ENCODE results near the gene DNAH11.
"Not testable (repeated sequence)": the region's sequence is repeated elsewhere in the genome, so short reads cannot be mapped to it uniquely, and the experiment has no call there.

Gene DNAH11

DNA sequence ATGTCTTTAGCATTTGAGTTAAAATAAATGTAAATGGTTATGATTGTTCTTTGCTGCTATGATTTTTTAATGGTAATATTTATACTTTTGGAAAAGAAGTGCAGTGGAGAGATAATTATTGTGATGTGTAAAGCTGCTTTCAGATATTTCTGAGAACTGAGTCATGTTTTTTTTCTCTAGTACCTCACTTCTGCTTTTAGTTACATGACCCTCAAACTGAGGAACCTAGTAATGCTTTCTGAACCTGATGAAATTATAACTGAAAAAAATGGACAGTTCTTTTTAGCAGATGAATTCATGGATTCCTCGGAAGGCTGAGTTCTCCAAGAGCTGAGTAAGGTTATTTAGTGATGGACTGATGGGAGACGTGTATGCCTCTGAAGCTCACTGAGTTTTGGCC is 235.1 kb downstream of the DNAH11 start:
- FAIRE-seq: no peak

- no peak for FAIRE-seq
These were observed 236.1 kb downstream of the DNAH11 start for GRCh38 chr7:21778953-21779352.

DNA sequence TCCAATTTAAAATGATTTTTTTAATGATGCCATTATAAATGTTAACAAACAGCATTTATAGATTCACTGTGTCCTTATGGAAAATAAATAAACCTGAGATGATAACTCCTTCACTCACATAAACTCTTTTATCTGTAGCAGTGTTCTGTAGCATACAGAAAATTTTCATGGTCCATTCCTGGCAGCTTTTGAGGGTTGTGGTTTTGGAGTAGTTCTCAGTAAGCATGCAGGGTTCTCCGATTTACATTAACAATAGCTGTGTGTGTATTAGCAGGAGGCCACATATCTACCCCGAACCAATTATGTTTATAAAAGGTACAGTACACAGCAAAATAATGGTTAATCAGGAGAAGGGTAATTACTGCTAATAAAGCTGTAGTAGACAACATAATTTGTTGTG is 240.2 kb downstream of the DNAH11 start:
- no peak for FAIRE-seq

- no peak for FAIRE-seq
These were observed 242.2 kb downstream of the DNAH11 start for GRCh38 chr7:21784989-21785388.

DNA sequence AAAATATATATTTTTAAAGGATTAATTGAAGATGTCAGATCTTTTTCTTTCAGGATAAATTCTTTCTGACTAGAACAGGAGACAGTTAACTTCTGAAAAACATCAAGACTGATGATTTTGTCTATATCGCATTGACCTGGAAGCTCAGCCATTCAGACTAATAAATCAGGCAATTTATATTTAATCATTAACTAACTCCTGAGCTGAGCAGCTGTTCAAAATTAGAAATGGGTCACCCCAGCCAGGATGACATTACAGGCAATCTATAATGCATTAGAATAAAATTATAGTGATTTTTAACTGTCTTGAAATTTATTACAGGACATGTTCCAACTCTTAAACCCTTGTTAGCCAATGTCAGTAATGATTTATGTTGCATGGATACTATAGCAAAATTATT is 263.0 kb downstream of the DNAH11 start:
- FAIRE-seq: no peak

GRCh38 chr7:21806388-21806787 is 263.5 kb downstream of the DNAH11 start:
- no peak for FAIRE-seq

- FAIRE-seq: no peak
These were observed 276.2 kb downstream of the DNAH11 start for GRCh38 chr7:21819048-21819447.

GRCh38 chr7:21828841-21829240 is 286.0 kb downstream of the DNAH11 start:
- FAIRE-seq: no peak

- FAIRE-seq: no peak
These were observed 286.9 kb downstream of the DNAH11 start for GRCh38 chr7:21829731-21830130.

DNA sequence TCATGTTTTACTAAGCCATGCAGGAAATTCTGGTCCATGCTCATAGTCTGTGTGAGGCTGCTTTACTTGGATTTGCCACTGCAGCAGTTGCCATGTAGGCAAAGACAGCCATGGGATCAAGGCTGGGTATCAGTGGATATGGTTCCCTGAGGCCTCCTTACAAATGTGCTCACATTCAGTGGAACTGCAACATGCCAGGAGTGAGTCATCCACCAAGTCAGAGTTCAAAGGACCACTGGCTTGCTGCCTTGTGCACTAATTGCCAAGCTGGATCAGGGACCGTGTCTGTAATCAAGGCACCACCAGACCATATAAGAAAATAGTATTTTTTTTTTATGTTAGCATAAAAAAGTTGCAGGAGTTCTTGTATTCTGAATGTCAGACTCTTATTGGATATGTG is 301.9 kb downstream of the DNAH11 start:
- no peak for FAIRE-seq

DNA sequence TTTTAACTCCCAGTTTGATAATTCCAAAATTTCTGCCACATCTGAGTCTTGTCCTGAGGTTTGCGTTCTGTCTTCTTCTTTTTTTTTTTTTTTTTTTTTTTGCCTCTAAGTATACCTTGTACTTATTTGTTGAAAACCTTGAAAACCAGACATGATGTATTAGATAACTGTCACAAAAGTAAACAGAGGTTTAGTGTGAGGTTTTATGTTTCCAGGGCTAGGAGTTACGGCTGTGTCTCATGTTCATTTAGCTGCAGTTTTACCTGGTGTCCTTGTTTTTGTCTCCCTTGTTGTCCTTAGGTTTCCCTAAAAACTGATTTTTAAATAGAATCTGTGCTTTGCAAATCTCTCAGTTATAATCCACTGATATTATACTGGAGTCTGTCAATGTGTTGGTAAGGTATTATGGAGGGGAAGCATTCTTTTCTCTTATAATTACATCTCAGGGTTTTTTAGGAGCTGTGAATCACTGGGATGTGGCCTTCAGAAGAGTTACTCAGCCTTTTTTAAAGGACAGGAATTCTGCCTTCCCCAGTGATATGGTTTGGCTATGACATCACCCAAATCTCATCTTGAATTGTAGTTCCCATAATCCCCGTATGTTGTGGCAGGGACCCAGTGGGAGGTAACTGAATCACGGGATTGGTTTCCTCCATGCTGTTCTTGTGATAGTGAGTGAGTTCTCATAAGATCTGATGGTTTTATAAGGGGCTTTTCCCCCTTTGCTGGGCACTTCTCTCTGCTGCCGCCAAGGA is 307.9 kb downstream of the DNAH11 start:
- no peak for FAIRE-seq

DNA sequence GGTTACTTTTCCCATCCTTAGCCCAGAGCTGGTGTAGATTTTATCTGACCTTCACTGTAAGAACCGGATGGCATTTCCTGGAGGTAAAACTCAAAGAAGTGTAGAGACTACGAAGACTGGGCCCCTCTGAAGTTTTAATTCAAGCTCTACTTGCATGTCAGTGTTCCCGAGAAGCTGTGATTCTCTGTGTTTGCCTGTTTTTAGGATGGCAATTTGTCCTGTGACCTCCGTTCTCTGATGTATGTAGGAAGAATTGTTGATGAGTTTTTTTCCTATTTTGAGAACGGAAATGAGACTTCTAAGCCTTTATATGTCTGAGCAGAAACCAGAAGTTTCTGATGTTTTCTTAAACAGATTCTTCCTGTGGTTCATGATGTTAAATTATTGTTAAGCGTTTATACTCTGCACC is 308.7 kb downstream of the DNAH11 start:
- FAIRE-seq: no peak

DNA sequence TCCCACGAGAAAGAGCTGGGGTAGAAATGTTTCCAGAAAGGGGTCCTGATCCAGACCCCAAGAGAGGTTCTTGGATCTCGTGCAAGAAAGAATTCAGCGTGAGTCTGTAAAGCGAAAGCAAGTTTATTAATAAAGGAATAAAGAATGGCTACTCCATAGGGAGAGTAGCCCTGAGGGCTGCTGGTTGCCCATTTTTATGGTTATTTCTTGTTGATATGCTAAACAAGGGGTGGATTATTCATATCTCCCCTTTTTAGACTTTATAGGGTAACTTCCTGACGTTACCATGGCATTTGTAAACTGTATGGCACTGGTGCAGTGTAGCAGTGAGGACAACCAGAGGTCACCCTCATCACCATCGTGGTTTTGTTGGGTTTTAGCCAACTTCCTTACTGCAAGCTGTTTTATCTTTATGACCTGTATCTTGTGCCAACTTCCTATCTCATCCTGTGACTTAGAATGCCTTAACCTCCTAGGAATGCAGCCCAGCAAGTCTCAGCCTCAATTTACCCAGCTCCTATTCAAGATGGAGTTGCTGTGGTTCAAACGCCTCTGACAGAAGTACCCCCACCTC is 322.9 kb downstream of the DNAH11 start:
- not testable (repeated sequence) for FAIRE-seq

- no peak for FAIRE-seq
These were observed 323.9 kb downstream of the DNAH11 start for GRCh38 chr7:21866731-21867130.

- no peak for FAIRE-seq
These were observed 324.4 kb downstream of the DNAH11 start for GRCh38 chr7:21867226-21867625.

GRCh38 chr7:21867816-21868575 is 325.2 kb downstream of the DNAH11 start:
- FAIRE-seq: no peak

DNA sequence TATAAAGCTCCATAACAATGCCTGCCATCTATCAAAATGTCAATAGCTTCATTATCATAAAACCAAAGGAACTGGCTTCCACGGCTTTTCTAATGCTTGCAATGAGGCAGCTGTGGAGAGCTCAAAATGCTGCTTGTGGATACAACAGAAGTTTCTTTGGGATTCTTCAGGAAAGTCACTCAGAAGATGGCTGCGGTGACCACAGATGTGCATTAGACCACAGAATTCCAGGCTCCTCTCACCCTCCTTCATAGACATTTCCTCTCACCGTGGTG is 325.7 kb downstream of the DNAH11 start:
- no peak for FAIRE-seq

- FAIRE-seq: no peak
These were observed 327.1 kb downstream of the DNAH11 start for GRCh38 chr7:21869785-21870402.

DNA sequence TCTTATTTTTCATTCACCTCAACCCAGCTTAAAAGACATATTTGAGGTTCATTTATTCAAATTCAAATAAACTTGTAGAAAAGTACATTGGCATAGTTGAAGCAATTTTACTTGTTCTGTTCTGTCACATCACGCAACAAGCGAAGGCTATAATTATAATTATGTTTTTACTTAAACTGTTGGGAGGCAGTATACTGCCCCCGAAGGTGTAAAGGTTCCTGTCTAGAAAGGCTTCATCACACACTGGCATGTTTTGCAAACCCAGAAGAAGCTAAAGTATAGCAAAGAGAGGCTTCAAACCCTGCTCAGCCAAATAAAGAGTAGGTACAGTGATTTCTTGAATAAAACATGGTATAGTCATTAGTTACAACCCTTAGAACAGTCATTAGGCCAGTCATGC is 340.2 kb downstream of the DNAH11 start:
- FAIRE-seq: no peak

DNA sequence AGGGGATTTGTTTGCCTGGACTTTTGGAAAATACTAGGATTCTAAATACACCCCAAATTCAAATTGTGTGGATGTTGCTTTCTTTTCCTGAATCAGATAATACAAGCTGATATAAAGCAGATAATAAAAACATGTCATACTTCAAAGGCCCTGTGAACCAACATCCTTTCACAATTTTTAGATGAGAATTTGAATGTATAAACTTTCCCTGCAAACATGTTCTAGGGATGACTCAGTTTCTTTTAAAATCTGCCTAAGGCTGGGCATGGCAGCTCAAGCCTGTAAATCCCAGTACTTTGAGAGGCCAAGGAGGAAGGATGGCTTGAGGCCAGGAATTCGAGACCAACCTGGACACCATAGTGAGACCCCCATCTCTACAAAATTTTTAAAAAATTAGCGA is 340.7 kb downstream of the DNAH11 start:
- not testable (repeated sequence) for FAIRE-seq

DNA sequence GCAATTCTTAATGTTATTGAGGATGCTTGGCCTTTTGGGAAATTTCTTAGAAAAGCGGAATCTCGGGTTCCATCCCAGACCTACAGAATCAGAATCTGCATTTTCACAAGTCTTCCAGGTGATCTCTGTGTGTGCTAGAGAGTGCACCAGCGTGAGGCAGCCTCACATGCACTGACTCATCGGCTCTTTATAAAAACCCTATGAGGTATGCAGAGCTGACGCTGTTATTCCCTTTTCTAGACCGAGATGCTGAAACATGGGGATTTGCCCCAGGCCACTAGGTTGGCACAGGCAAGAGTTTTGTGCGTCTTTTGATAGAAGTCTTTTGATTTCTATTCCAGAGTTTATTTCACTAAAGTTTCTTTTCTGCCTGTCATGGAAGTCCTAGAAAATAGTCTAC is 341.7 kb downstream of the DNAH11 start:
- FAIRE-seq: no peak

GRCh38 chr7:21886396-21886795 is 343.6 kb downstream of the DNAH11 start:
- no peak for FAIRE-seq

DNA sequence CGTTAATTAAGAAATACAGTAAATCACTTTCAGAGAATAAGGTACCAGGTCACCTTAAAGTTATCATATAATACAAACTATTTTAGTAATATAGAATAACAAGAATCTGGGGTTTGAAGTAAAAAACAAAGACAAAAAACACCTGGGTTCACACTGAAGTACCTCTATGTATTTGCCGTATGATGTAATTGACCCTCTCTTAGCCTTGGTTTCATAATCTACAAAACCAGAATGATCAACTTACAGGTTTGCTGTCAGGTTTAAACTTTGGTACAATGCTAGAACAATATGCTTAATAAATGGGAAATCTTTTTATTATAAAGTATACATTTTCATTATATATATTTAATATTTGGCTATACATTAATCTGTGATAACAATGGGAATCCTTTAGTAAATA is 344.5 kb downstream of the DNAH11 start:
- no peak for FAIRE-seq

DNA sequence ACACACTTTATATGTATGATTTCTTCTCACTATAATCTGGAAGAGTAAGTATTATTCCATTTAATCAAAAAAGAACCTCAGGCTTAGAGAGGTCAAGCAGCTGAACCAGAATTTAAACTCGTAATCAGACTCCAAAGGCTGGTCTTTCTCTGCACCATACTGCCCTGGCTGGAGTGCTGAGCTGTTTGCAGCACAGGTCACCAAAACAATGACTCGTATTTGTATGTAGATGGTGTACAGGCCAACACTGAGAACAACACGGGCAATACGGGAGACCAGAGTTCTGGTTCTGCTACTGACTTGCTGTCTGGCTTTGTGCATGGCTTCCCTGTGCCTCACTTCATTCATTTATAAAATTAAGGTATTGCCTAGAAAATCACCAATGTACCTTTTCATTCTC is 344.9 kb downstream of the DNAH11 start:
- FAIRE-seq: no peak

Data from colon (tissue), 2 donors.